HG03025 (cell line): ENCODE results near the gene PYM1.
"Not testable (repeated sequence)": the region's sequence is repeated elsewhere in the genome, so short reads cannot be mapped to it uniquely, and the experiment has no call there.

Experiments used
- ATAC-seq: cut with Tn5 transposase; IDR thresholded peaks from one replicate; pipeline ENCODE4 v1.9.1; 2021; ENCODE audit warnings: mild to moderate bottlenecking, moderate library complexity; ENCODE audit not compliant: unreplicated experiment, low FRiP score

The PYM1 gene

GRCh38 chr12:55915482-55915859 lies 12.2 kb downstream of the PYM1 start:
- ATAC-seq = no peak

- no peak for ATAC-seq
These were observed 14.8 kb downstream of the PYM1 start for GRCh38 chr12:55912908-55913307.

GRCh38 chr12:55909513-55909884 lies 18.2 kb downstream of the PYM1 start:
- no peak for ATAC-seq

GRCh38 chr12:55908726-55909512 lies 18.8 kb downstream of the PYM1 start:
- ATAC-seq = no peak

GRCh38 chr12:55906056-55906455 lies 21.6 kb downstream of the PYM1 start:
- no peak for ATAC-seq

- ATAC-seq = no peak
These were observed 25.7 kb downstream of the PYM1 start for GRCh38 chr12:55901881-55902490.

GRCh38 chr12:55899082-55899481 lies 28.6 kb downstream of the PYM1 start:
- no peak for ATAC-seq

- ATAC-seq = no peak
These were observed 34.0 kb downstream of the PYM1 start for GRCh38 chr12:55893723-55894122.

GRCh38 chr12:55891310-55891709 lies 36.4 kb downstream of the PYM1 start:
- ATAC-seq = no peak

- no peak for ATAC-seq
These were observed 42.6 kb downstream of the PYM1 start for GRCh38 chr12:55885113-55885512.

- no peak for ATAC-seq
These were observed 49.9 kb downstream of the PYM1 start for GRCh38 chr12:55877824-55878223.

GRCh38 chr12:55875704-55876467 lies 51.8 kb downstream of the PYM1 start:
- ATAC-seq = no peak

GRCh38 chr12:55874443-55874842 lies 53.3 kb downstream of the PYM1 start:
- ATAC-seq = no peak

- not testable (repeated sequence) for ATAC-seq
These were observed 61.2 kb downstream of the PYM1 start for GRCh38 chr12:55866454-55867004.

- no peak for ATAC-seq
These were observed 62.4 kb downstream of the PYM1 start for GRCh38 chr12:55865327-55865726.

GRCh38 chr12:55862931-55863330 lies 64.8 kb downstream of the PYM1 start:
- ATAC-seq = not testable (repeated sequence)

- no peak for ATAC-seq
These were observed 65.4 kb downstream of the PYM1 start for GRCh38 chr12:55862286-55862685.

GRCh38 chr12:55861871-55862270 lies 65.8 kb downstream of the PYM1 start:
- no peak for ATAC-seq

- ATAC-seq = no peak
These were observed 66.3 kb downstream of the PYM1 start for GRCh38 chr12:55861396-55861795.

- ATAC-seq = no peak
These were observed 75.0 kb downstream of the PYM1 start for GRCh38 chr12:55852740-55853139.
